SK-N-SH treated with all-trans-retinoic acid at 6 μM for 48 hours (cell line): Measurements from ENCODE around the gene SNX8.

Source experiments
- ATAC-seq: fragments of 200-7000 bp; cut with Tn5 transposase; 3 replicates; pipeline ENCODE4 v1.9.1; 2020; ENCODE audit warnings: mild to moderate bottlenecking, moderate library complexity
- ARNTL ChIP-seq: fragments of 450-650 bp; formaldehyde crosslinking; IDR thresholded peaks from 2 replicates; pipeline ENCODE4 v1.5.0; 2020; ENCODE audit warnings: low read depth, mild to moderate bottlenecking, moderate library complexity, borderline replicate concordance
- BACH2 ChIP-seq: fragments of 250-450 bp; sonication (Bioruptor Pico); IDR thresholded peaks from 2 replicates; pipeline ENCODE4 v1.9.0; 2021; ENCODE audit warnings: mild to moderate bottlenecking, borderline replicate concordance
- CSDC2 ChIP-seq: fragments of 250-450 bp; sonication (Bioruptor Pico); IDR thresholded peaks from 2 replicates; pipeline ENCODE4 v1.5.0; 2020; ENCODE audit warnings: mild to moderate bottlenecking, moderate library complexity
- ESRRG ChIP-seq: fragments of 250-450 bp; sonication (Bioruptor Pico); IDR thresholded peaks from 2 replicates; pipeline ENCODE4 v1.6.1; 2021; ENCODE audit warnings: mild to moderate bottlenecking
- GLIS3 ChIP-seq: fragments of 250-450 bp; sonication (Bioruptor Pico); IDR thresholded peaks from 2 replicates; pipeline ENCODE4 v1.5.0; 2020; ENCODE audit warnings: mild to moderate bottlenecking, moderate library complexity
- ISL1 ChIP-seq: fragments of 250-450 bp; sonication (Bioruptor Pico); IDR thresholded peaks from 2 replicates; pipeline ENCODE4 v2.1.2; 2022; ENCODE audit warnings: mild to moderate bottlenecking, moderate library complexity
- OSR1 ChIP-seq: fragments of 250-450 bp; sonication (Bioruptor Pico); IDR thresholded peaks from 2 replicates; pipeline ENCODE4 v1.8.0; 2022; ENCODE audit warnings: moderate library complexity, mild to moderate bottlenecking, inconsistent platforms
- PATZ1 ChIP-seq: fragments of 250-450 bp; sonication (Bioruptor Pico); IDR thresholded peaks from 2 replicates; pipeline ENCODE4 v1.8.0; 2020; ENCODE audit warnings: mild to moderate bottlenecking, moderate library complexity, borderline replicate concordance
- PPARA ChIP-seq: fragments of 250-450 bp; sonication (Bioruptor Pico); IDR thresholded peaks from 2 replicates; pipeline ENCODE4 v1.5.0; 2020; ENCODE audit warnings: mild to moderate bottlenecking, borderline replicate concordance
- RARB ChIP-seq: fragments of 250-450 bp; sonication (Bioruptor Pico); IDR thresholded peaks from 2 replicates; pipeline ENCODE4 v1.8.0; 2021; ENCODE audit warnings: mild to moderate bottlenecking, moderate library complexity
- SNAI2 ChIP-seq: fragments of 250-450 bp; sonication (Bioruptor Pico); IDR thresholded peaks from 2 replicates; pipeline ENCODE4 v1.5.0; 2020; ENCODE audit warnings: mild to moderate bottlenecking, moderate library complexity
- TCF4 ChIP-seq: fragments of 250-450 bp; sonication (Bioruptor Pico); IDR thresholded peaks from 2 replicates; pipeline ENCODE4 v1.8.0; 2021; ENCODE audit warnings: mild to moderate bottlenecking, moderate library complexity, borderline replicate concordance
- TOX ChIP-seq: fragments of 250-450 bp; sonication (Bioruptor Pico); IDR thresholded peaks from 2 replicates; pipeline ENCODE4 v1.8.0; 2021; ENCODE audit warnings: mild to moderate bottlenecking, moderate library complexity, borderline replicate concordance
- TSHZ2 ChIP-seq: fragments of 250-450 bp; sonication (Bioruptor Pico); IDR thresholded peaks from 2 replicates; pipeline ENCODE4 v1.5.0; 2020; ENCODE audit warnings: mild to moderate bottlenecking, moderate library complexity
- ZC3H10 ChIP-seq: fragments of 250-450 bp; sonication (Bioruptor Pico); IDR thresholded peaks from 2 replicates; pipeline ENCODE4 v1.5.1; 2021; ENCODE audit warnings: mild to moderate bottlenecking, moderate library complexity
- ZFP3 ChIP-seq: fragments of 250-450 bp; sonication (Bioruptor Pico); IDR thresholded peaks from 2 replicates; pipeline ENCODE4 v1.5.0; 2020; ENCODE audit warnings: mild to moderate bottlenecking, moderate library complexity
- ZFP30 ChIP-seq: fragments of 450-650 bp; formaldehyde crosslinking; IDR thresholded peaks from 2 replicates; pipeline ENCODE4 v1.5.0; 2022; ENCODE audit warnings: mild to moderate bottlenecking, moderate library complexity
- ZNF565 ChIP-seq: fragments of 450-650 bp; formaldehyde crosslinking; conservative IDR thresholded peaks from 2 replicates; pipeline ENCODE4 v1.5.0; 2020; ENCODE audit warnings: low read depth, mild to moderate bottlenecking, moderate library complexity
- ZNF70 ChIP-seq: fragments of 450-650 bp; formaldehyde crosslinking; IDR thresholded peaks from 2 replicates; pipeline ENCODE4 v1.5.0; 2020; ENCODE audit warnings: mild to moderate bottlenecking, moderate library complexity
- ZNF8 ChIP-seq: fragments of 450-650 bp; formaldehyde crosslinking; IDR thresholded peaks from 2 replicates; pipeline ENCODE4 v1.5.0; 2020; ENCODE audit warnings: mild to moderate bottlenecking, moderate library complexity
- TF ChIP-seq, protein P1 (sequence below): fragments of 250-450 bp; sonication (Bioruptor Pico); IDR thresholded peaks from 2 replicates; pipeline ENCODE4 v1.8.0; 2021; ENCODE audit warnings: low read depth, mild to moderate bottlenecking, moderate library complexity, borderline replicate concordance
- TF ChIP-seq, protein P2 (sequence below): fragments of 250-450 bp; sonication (Bioruptor Pico); IDR thresholded peaks from 2 replicates; pipeline ENCODE4 v1.5.1; 2020; ENCODE audit warnings: low read depth, mild to moderate bottlenecking, moderate library complexity

SNX8 gene

GRCh38 chr7:2357571-2357970, 43.3 kb upstream of the SNX8 start:
- TF ChIP-seq PATZ1 (no peak), TOX (CRISPR knock-in tag) (no peak), ESRRG (no peak)

GRCh38 chr7:2357165-2357564, 42.9 kb upstream of the SNX8 start:
- TF ChIP-seq PATZ1, result no peak
- no peak for TF ChIP-seq ESRRG
- no peak for TF ChIP-seq ISL1
- TF ChIP-seq BACH2 (CRISPR knock-in tag), result no peak
- TF ChIP-seq TCF4 (CRISPR knock-in tag), result no peak
- TF ChIP-seq OSR1 (CRISPR knock-in tag), result no peak
- no peak for TF ChIP-seq PPARA
- no peak for TF ChIP-seq ZNF565 (CRISPR knock-in tag)
- no peak for TF ChIP-seq ZNF8
- TF ChIP-seq ZC3H10, result no peak
- no peak for TF ChIP-seq RARB (CRISPR knock-in tag)
- TF ChIP-seq SNAI2 (CRISPR knock-in tag), result no peak
- no peak for TF ChIP-seq GLIS3 (CRISPR knock-in tag)
- TF ChIP-seq, protein P1, sequence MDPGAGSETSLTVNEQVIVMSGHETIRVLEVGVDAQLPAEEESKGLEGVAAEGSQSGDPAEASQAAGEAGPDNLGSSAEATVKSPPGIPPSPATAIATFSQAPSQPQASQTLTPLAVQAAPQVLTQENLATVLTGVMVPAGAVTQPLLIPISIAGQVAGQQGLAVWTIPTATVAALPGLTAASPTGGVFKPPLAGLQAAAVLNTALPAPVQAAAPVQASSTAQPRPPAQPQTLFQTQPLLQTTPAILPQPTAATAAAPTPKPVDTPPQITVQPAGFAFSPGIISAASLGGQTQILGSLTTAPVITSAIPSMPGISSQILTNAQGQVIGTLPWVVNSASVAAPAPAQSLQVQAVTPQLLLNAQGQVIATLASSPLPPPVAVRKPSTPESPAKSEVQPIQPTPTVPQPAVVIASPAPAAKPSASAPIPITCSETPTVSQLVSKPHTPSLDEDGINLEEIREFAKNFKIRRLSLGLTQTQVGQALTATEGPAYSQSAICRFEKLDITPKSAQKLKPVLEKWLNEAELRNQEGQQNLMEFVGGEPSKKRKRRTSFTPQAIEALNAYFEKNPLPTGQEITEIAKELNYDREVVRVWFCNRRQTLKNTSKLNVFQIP (CRISPR knock-in tag), result no peak
- no peak for TF ChIP-seq ZNF70 (CRISPR knock-in tag)
- TF ChIP-seq, protein P2, sequence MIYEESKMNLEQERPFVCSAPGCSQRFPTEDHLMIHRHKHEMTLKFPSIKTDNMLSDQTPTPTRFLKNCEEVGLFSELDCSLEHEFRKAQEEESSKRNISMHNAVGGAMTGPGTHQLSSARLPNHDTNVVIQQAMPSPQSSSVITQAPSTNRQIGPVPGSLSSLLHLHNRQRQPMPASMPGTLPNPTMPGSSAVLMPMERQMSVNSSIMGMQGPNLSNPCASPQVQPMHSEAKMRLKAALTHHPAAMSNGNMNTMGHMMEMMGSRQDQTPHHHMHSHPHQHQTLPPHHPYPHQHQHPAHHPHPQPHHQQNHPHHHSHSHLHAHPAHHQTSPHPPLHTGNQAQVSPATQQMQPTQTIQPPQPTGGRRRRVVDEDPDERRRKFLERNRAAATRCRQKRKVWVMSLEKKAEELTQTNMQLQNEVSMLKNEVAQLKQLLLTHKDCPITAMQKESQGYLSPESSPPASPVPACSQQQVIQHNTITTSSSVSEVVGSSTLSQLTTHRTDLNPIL, result no peak
- no peak for TF ChIP-seq ZFP30 (CRISPR knock-in tag)

More at GRCh38 chr7:2357571-2357970, 43.3 kb upstream of the SNX8 start:
- ATAC-seq, result no peak

GRCh38 chr7:2355705-2356008, 41.4 kb upstream of the SNX8 start:
- TF ChIP-seq ESRRG, result no peak
- no peak for TF ChIP-seq OSR1 (CRISPR knock-in tag)
- ATAC-seq, result no peak

More at GRCh38 chr7:2357165-2357564, 42.9 kb upstream of the SNX8 start:
- no peak for ATAC-seq

DNA sequence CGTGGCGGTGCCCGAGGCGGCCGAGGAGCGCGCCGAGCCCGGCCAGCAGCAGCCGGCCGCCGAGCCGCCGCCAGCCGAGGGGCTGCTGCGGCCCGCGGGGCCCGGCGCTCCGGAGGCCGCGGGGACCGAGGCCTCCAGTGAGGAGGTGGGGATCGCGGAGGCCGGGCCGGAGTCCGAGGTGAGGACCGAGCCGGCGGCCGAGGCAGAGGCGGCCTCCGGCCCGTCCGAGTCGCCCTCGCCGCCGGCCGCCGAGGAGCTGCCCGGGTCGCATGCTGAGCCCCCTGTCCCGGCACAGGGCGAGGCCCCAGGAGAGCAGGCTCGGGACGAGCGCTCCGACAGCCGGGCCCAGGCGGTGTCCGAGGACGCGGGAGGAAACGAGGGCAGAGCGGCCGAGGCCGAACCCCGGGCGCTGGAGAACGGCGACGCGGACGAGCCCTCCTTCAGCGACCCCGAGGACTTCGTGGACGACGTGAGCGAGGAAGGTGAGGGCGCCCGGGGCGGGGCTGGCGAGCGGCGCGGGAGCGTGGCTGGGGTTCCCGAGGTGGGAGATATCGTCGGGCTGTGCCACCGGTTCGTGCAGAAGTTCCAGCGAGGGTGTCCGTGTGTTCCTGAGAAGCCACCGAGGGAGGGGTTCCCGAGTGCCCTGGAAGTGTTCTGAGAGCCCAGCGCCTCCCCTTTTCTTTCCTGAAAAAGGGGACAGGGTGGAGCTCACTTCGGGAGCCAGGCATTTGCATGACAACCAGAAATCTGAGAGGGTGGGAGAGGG, 40.9 kb upstream of the SNX8 start:
- TF ChIP-seq RARB (CRISPR knock-in tag) (no peak), PPARA (no peak), GLIS3 (CRISPR knock-in tag) (no peak), ZFP3 (CRISPR knock-in tag) (no peak), CSDC2 (CRISPR knock-in tag) (no peak), ARNTL (CRISPR knock-in tag) (no peak), OSR1 (CRISPR knock-in tag) (no peak), TSHZ2 (no peak), ZNF565 (CRISPR knock-in tag) (no peak), ZNF70 (CRISPR knock-in tag) (no peak)
- TF ChIP-seq, protein P1 (CRISPR knock-in tag), result no peak
- ATAC-seq, result no peak; the same call in 2 of the 3 replicates
